ENCODE measurements around the gene TRANK1.

Gene TRANK1

GRCh38 chr3:36944641-36945270 is at the start of gene TRANK1:
TRANK1 (minus strand) TSS chr3:36945054; CDS start chr3:36944809, 245 bp downstream.
- H3K9ac ChIP-seq (ENCODE audit: insufficient read length, low read depth), result peak within 1 kb of the TSS; percentile 88
- TF ChIP-seq ZNF274 (IDR thresholded peaks at IDR 0.05; ENCODE audit: low read depth, low read length) (no peak), SUZ12 (IDR thresholded peaks at IDR 0.05; ENCODE audit: extremely low read depth, insufficient read depth, insufficient read length) (no peak), YY1 (IDR thresholded peaks at IDR 0.05; ENCODE audit: insufficient read depth, insufficient read length) (no peak)
- H3K36me3 ChIP-seq (ENCODE audit: insufficient read depth, insufficient read length, low read length), result no peaks in the 10 kb centered on the region
- peaks cover 26% of the 10 kb centered on the region for H3K27me3 ChIP-seq (ENCODE audit: insufficient read depth, insufficient read length)
- H3K4me1 ChIP-seq (ENCODE audit: insufficient read depth, insufficient read length), result no peaks in the 10 kb centered on the region
- no peak for DNase-seq (ENCODE audit: low read depth, low spot score)
- peak within 1 kb of the TSS; percentile 66 for H3K4me3 ChIP-seq (ENCODE audit: insufficient read length, low read depth)
- peaks cover 15% of the 10 kb centered on the region; the same call in 1 of the 2 replicates for H3K9me3 ChIP-seq (ENCODE audit: insufficient read depth, low read length)

- H3K4me3 ChIP-seq (ENCODE audit: insufficient read length, low read depth), result peak within 1 kb of the TSS; percentile 76
- DNase-seq (ENCODE audit: low read depth, low spot score), result peak; percentile 100
- no peaks in the 10 kb centered on the region for H3K4me1 ChIP-seq (ENCODE audit: insufficient read depth, insufficient read length)
- peaks cover 10% of the 10 kb centered on the region; the same call in 1 of the 2 replicates for H3K9me3 ChIP-seq (ENCODE audit: insufficient read depth, low read length)
- peaks cover 70% of the 10 kb centered on the region for H3K36me3 ChIP-seq (ENCODE audit: insufficient read depth, insufficient read length, low read length)
- no peaks in the 10 kb centered on the region for H3K27me3 ChIP-seq (ENCODE audit: insufficient read depth, insufficient read length)
- H3K9ac ChIP-seq (ENCODE audit: insufficient read length, low read depth), result peak within 1 kb of the TSS; percentile 88
- TF ChIP-seq ZNF274 (IDR thresholded peaks at IDR 0.05; ENCODE audit: low read depth, low read length) (no peak), YY1 (IDR thresholded peaks at IDR 0.05; ENCODE audit: insufficient read depth, insufficient read length) (peak; percentile 95)
These were observed 48.8 kb upstream of the TRANK1 start, which contains the start of gene MLH1 for GRCh38 chr3:36993326-36994283. MLH1 (plus strand) TSS chr3:36993518; CDS start chr3:36993548, 30 bp downstream.

GRCh38 chr3:36992806-36993325 is 48.0 kb upstream of the TRANK1 start, which contains the start of gene EPM2AIP1:
EPM2AIP1 (minus strand) TSS chr3:36993131; CDS start chr3:36993077, 54 bp downstream.
- TF ChIP-seq YY1 (IDR thresholded peaks at IDR 0.05; ENCODE audit: insufficient read depth, insufficient read length) (no peak), SUZ12 (IDR thresholded peaks at IDR 0.05; ENCODE audit: extremely low read depth, insufficient read depth, insufficient read length) (no peak), ZNF274 (IDR thresholded peaks at IDR 0.05; ENCODE audit: low read depth, low read length) (no peak)
- Histone ChIP-seq H3K27me3 (ENCODE audit: insufficient read depth, insufficient read length) (no peaks in the 10 kb centered on the region), H3K36me3 (ENCODE audit: insufficient read depth, insufficient read length, low read length) (peaks cover 70% of the 10 kb centered on the region), H3K4me1 (ENCODE audit: insufficient read depth, insufficient read length) (no peaks in the 10 kb centered on the region), H3K9me3 (ENCODE audit: insufficient read depth, low read length) (peaks cover 10% of the 10 kb centered on the region; the same call in 1 of the 2 replicates), H3K9ac (ENCODE audit: insufficient read length, low read depth) (peak within 1 kb of the TSS; percentile 88), H3K4me3 (ENCODE audit: insufficient read length, low read depth) (peak within 1 kb of the TSS; percentile 76)
- DNase-seq (ENCODE audit: low read depth, low spot score), result no peak

- DNase-seq (ENCODE audit: low read depth, low spot score), result no peak
- H3K9me3 ChIP-seq (ENCODE audit: insufficient read depth, low read length), result peaks cover 10% of the 10 kb centered on the region; the same call in 1 of the 2 replicates
- TF ChIP-seq ZNF274 (IDR thresholded peaks at IDR 0.05; ENCODE audit: low read depth, low read length) (no peak), YY1 (IDR thresholded peaks at IDR 0.05; ENCODE audit: insufficient read depth, insufficient read length) (no peak), SUZ12 (IDR thresholded peaks at IDR 0.05; ENCODE audit: extremely low read depth, insufficient read depth, insufficient read length) (no peak)
- H3K36me3 ChIP-seq (ENCODE audit: insufficient read depth, insufficient read length, low read length), result peaks cover 72% of the 10 kb centered on the region
- peak overlapping the region; percentile 88 for H3K9ac ChIP-seq (ENCODE audit: insufficient read length, low read depth)
- no peaks in the 10 kb centered on the region for H3K27me3 ChIP-seq (ENCODE audit: insufficient read depth, insufficient read length)
- no peaks in the 10 kb centered on the region for H3K4me1 ChIP-seq (ENCODE audit: insufficient read depth, insufficient read length)
- H3K4me3 ChIP-seq (ENCODE audit: insufficient read length, low read depth), result peak overlapping the region; percentile 76
These were observed 47.3 kb upstream of the TRANK1 start for GRCh38 chr3:36991923-36992805.

GRCh38 chr3:36991147-36991546 is 46.3 kb upstream of the TRANK1 start:
- peaks cover 72% of the 10 kb centered on the region for H3K36me3 ChIP-seq (ENCODE audit: insufficient read depth, insufficient read length, low read length)
- no peak overlapping the region for H3K9ac ChIP-seq (ENCODE audit: insufficient read length, low read depth)
- peak overlapping the region; percentile 10 for H3K4me3 ChIP-seq (ENCODE audit: insufficient read length, low read depth)
- H3K27me3 ChIP-seq (ENCODE audit: insufficient read depth, insufficient read length), result no peaks in the 10 kb centered on the region
- H3K9me3 ChIP-seq (ENCODE audit: insufficient read depth, low read length), result peaks cover 10% of the 10 kb centered on the region; the same call in 1 of the 2 replicates
- DNase-seq (ENCODE audit: low read depth, low spot score), result no peak
- TF ChIP-seq YY1 (IDR thresholded peaks at IDR 0.05; ENCODE audit: insufficient read depth, insufficient read length) (no peak), ZNF274 (IDR thresholded peaks at IDR 0.05; ENCODE audit: low read depth, low read length) (no peak), SUZ12 (IDR thresholded peaks at IDR 0.05; ENCODE audit: extremely low read depth, insufficient read depth, insufficient read length) (no peak)
- H3K4me1 ChIP-seq (ENCODE audit: insufficient read depth, insufficient read length), result no peaks in the 10 kb centered on the region

GRCh38 chr3:36989568-36989967 is 44.7 kb upstream of the TRANK1 start:
- no peaks in the 10 kb centered on the region for H3K27me3 ChIP-seq (ENCODE audit: insufficient read depth, insufficient read length)
- DNase-seq (ENCODE audit: low read depth, low spot score), result no peak
- H3K4me1 ChIP-seq (ENCODE audit: insufficient read depth, insufficient read length), result no peaks in the 10 kb centered on the region
- H3K4me3 ChIP-seq (ENCODE audit: insufficient read length, low read depth), result no peak overlapping the region
- no peak overlapping the region for H3K9ac ChIP-seq (ENCODE audit: insufficient read length, low read depth)
- H3K36me3 ChIP-seq (ENCODE audit: insufficient read depth, insufficient read length, low read length), result peaks cover 74% of the 10 kb centered on the region
- TF ChIP-seq SUZ12 (IDR thresholded peaks at IDR 0.05; ENCODE audit: extremely low read depth, insufficient read depth, insufficient read length), result no peak
- TF ChIP-seq ZNF274 (IDR thresholded peaks at IDR 0.05; ENCODE audit: low read depth, low read length), result no peak
- TF ChIP-seq YY1 (IDR thresholded peaks at IDR 0.05; ENCODE audit: insufficient read depth, insufficient read length), result no peak
- H3K9me3 ChIP-seq (ENCODE audit: insufficient read depth, low read length), result peaks cover 10% of the 10 kb centered on the region; the same call in 1 of the 2 replicates

Measured in NT2/D1 (cell line).